KMS-11 (cell line): ENCODE results near the gene COX19.
"Not testable (repeated sequence)": the region's sequence is repeated elsewhere in the genome, so short reads cannot be mapped to it uniquely, and the experiment has no call there.

Experiments
- H2AFZ ChIP-seq: fragments of 200-600 bp; sonication (generic); 2 replicates; pipeline ENCODE4 v1.6.1; 2016; ENCODE audit warnings: antibody characterized with exemption, mixed run types, low read depth
- H3K27ac ChIP-seq: fragments of 200-600 bp; sonication (generic); 2 replicates; pipeline ENCODE4 v1.6.1; 2016; ENCODE audit warnings: mild to moderate bottlenecking, mixed run types
- H3K27me3 ChIP-seq: fragments of 200-600 bp; sonication (generic); 2 replicates; pipeline ENCODE4 v1.6.1; 2017; ENCODE audit warnings: mild to moderate bottlenecking, low read depth, mixed run types, moderate library complexity; ENCODE audit not compliant: insufficient read depth
- H3K36me3 ChIP-seq: fragments of 200-600 bp; sonication (generic); 2 replicates; pipeline ENCODE4 v1.6.1; 2017; ENCODE audit warnings: mild to moderate bottlenecking, mixed run types; ENCODE audit not compliant: insufficient read depth
- H3K4me1 ChIP-seq: fragments of 200-600 bp; sonication (generic); 2 replicates; pipeline ENCODE4 v1.6.1; 2016; ENCODE audit warnings: mild to moderate bottlenecking, low read depth, mixed run types; ENCODE audit not compliant: poor library complexity, severe bottlenecking
- H3K4me2 ChIP-seq: fragments of 200-600 bp; sonication (generic); 2 replicates; pipeline ENCODE4 v1.7.0; 2016; ENCODE audit warnings: mild to moderate bottlenecking, mixed run types
- H3K4me3 ChIP-seq: fragments of 200-600 bp; sonication (generic); IDR thresholded peaks from 2 replicates; pipeline ENCODE4 v1.6.1; 2017; ENCODE audit warnings: low read depth, low read length, mixed read lengths; ENCODE audit not compliant: insufficient read depth
- H3K79me2 ChIP-seq: fragments of 200-600 bp; sonication (generic); 2 replicates; pipeline ENCODE4 v1.6.1; 2016; ENCODE audit warnings: low read depth, mixed run types; ENCODE audit not compliant: insufficient read depth
- H3K9ac ChIP-seq: fragments of 200-600 bp; sonication (generic); 2 replicates; pipeline ENCODE4 v1.6.1; 2016; ENCODE audit warnings: mild to moderate bottlenecking, mixed run types
- H4K20me1 ChIP-seq: fragments of 200-600 bp; sonication (generic); 2 replicates; pipeline ENCODE4 v1.6.1; 2016; ENCODE audit warnings: mild to moderate bottlenecking, mixed run types; ENCODE audit not compliant: insufficient read depth
- CTCF ChIP-seq: fragments of 200-600 bp; sonication (generic); conservative IDR thresholded peaks from 2 replicates; pipeline ENCODE4 v1.6.1; 2017; ENCODE audit warnings: low read depth, mild to moderate bottlenecking, antibody characterized with exemption, low read length, moderate library complexity, mixed read lengths

Gene COX19

GRCh38 chr7:1001069-1001770, 25.9 kb upstream of the COX19 start:
- H3K27me3 ChIP-seq, H2AFZ ChIP-seq, H3K36me3 ChIP-seq, H3K4me2 ChIP-seq, H3K79me2 ChIP-seq, H3K9ac ChIP-seq, H3K4me1 ChIP-seq, H4K20me1 ChIP-seq, H3K4me3 ChIP-seq, H3K27ac ChIP-seq: not testable (repeated sequence)

- no peak overlapping the region for H3K9ac ChIP-seq
Measured at GRCh38 chr7:999941-1000935, 24.9 kb upstream of the COX19 start.

GRCh38 chr7:999149-999879, 24.0 kb upstream of the COX19 start:
- Histone ChIP-seq H4K20me1 (no peaks in the 10 kb centered on the region), H3K27ac (no peak overlapping the region), H3K4me2 (no peak overlapping the region), H3K4me3 (no peak overlapping the region), H3K27me3 (no peaks in the 10 kb centered on the region), H2AFZ (no peak overlapping the region), H3K9ac (no peak overlapping the region), H3K36me3 (no peaks in the 10 kb centered on the region), H3K4me1 (no peaks in the 10 kb centered on the region), H3K79me2 (no peaks in the 10 kb centered on the region)
- TF ChIP-seq CTCF, result no peak

More at GRCh38 chr7:999941-1000935, 24.9 kb upstream of the COX19 start:
- H3K4me1 ChIP-seq, result no peaks in the 10 kb centered on the region
- no peaks in the 10 kb centered on the region for H3K36me3 ChIP-seq
- H3K4me3 ChIP-seq, result no peak overlapping the region
- no peaks in the 10 kb centered on the region for H3K27me3 ChIP-seq
- no peak overlapping the region for H3K4me2 ChIP-seq
- no peak overlapping the region for H3K27ac ChIP-seq
- H4K20me1 ChIP-seq, result no peaks in the 10 kb centered on the region
- TF ChIP-seq CTCF, result no peak
- no peak overlapping the region for H2AFZ ChIP-seq
- no peaks in the 10 kb centered on the region for H3K79me2 ChIP-seq

GRCh38 chr7:997404-998395, 22.4 kb upstream of the COX19 start:
- Histone ChIP-seq H3K36me3 (no peaks in the 10 kb centered on the region), H3K4me2 (no peak overlapping the region), H2AFZ (no peak overlapping the region), H3K9ac (no peak overlapping the region), H4K20me1 (no peaks in the 10 kb centered on the region), H3K27ac (no peak overlapping the region), H3K4me1 (peaks cover 3% of the 10 kb centered on the region), H3K4me3 (no peak overlapping the region), H3K79me2 (no peaks in the 10 kb centered on the region), H3K27me3 (no peaks in the 10 kb centered on the region)
- TF ChIP-seq CTCF, result no peak
